Stimulated activated naive B cell treated with anti-CD40 and anti-IgM and Interleukin-4, amounts not matched to agents 10 μg/mL and 1 μg/mL and 100 μg/mL, for 72 hours (primary cell): ENCODE data around the gene RHOT2.

Source experiments
- ATAC-seq, 2 donors: fragments of 150-1000 bp; cut with Tn5 transposase; replicated peaks; 2 replicates each; pipeline ENCODE4 v1.10.0; 2021; ENCODE audit warnings: moderate library complexity in 1 of 2
- DNase-seq: peaks from one replicate; pipeline ENCODE4 v3.0.0; 2021
- H3K27ac Mint-ChIP-seq: one replicate; pipeline ENCODE4 v1.8.0; 2022; ENCODE audit warnings: mild to moderate bottlenecking, mixed read lengths
- H3K27me3 Mint-ChIP-seq, 2 donors: one replicate each; pipeline ENCODE4 v1.8.0; 2022; ENCODE audit warnings: mixed read lengths in 2 of 2
- H3K36me3 Mint-ChIP-seq, 2 donors: one replicate each; pipeline ENCODE4 v1.8.0; 2022; ENCODE audit warnings: mixed read lengths in 2 of 2, mild to moderate bottlenecking in 1 of 2
- H3K4me1 Mint-ChIP-seq, 2 donors: one replicate each; pipeline ENCODE4 v1.8.0; 2022; ENCODE audit warnings: mixed read lengths in 2 of 2, mild to moderate bottlenecking in 1 of 2
- H3K4me3 Mint-ChIP-seq, 2 donors: one replicate each; pipeline ENCODE4 v1.8.0; 2022; ENCODE audit warnings: mild to moderate bottlenecking in 2 of 2, mixed read lengths in 2 of 2, moderate library complexity in 1 of 2
- H3K9me3 Mint-ChIP-seq, 2 donors: one replicate each; pipeline ENCODE4 v1.8.0; 2022; ENCODE audit warnings: mixed read lengths in 2 of 2, mild to moderate bottlenecking in 1 of 2

The RHOT2 gene

DNA sequence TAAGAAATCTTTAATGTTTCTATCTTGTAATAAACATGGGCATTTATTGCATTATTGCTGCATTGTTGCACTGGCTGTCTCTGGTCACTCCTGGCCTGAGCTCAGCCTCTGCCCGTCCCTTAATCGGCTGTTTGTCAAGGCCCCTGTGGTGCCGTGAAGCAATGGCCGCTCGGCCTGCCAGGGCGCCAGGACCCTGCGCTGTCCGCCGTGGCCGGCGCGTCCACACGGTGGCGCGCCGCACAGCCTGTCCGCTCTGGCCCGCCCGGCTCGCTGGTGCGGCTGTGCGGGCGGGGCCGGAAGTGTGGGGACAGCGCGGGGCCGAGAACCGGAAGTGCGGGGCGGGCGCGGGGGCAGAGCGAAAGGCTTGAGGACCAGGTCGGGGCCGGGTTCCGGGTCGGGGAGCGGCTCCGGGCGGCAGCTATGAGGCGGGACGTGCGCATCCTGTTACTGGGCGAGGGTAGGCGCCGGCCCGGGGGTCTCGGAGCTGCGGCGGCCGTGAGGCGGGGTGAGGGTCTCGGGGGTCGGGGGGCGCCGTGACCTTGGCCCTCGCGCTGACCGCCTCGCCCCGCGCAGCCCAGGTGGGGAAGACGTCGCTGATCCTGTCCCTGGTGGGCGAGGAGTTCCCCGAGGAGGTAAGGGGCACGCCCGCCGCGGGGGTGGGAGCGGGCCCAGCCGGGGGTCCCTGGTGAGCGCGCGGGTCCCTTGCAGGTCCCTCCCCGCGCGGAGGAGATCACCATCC is at the start of gene RHOT2:
Gene RHOT2 (plus strand): TSS at position 353 of the 739 bp plus-strand sequence. CDS start 68 bp downstream, at position 421.
- peaks cover 12 to 28% of the 10 kb centered on the region in 2 donors for H3K36me3 Mint-ChIP-seq
- peak within 1 kb of the TSS; percentile 90 for H3K27ac Mint-ChIP-seq
- H3K27me3 Mint-ChIP-seq, result no peaks in the 10 kb centered on the region
- DNase-seq (peak; percentile 93), ATAC-seq (peak; percentile 98 to 99)
- H3K9me3 Mint-ChIP-seq, result no peaks in the 10 kb centered on the region
- H3K4me3 Mint-ChIP-seq, result peak within 1 kb of the TSS; percentile 86 to 87
- peaks cover 7 to 22% of the 10 kb centered on the region in 2 donors for H3K4me1 Mint-ChIP-seq

DNA sequence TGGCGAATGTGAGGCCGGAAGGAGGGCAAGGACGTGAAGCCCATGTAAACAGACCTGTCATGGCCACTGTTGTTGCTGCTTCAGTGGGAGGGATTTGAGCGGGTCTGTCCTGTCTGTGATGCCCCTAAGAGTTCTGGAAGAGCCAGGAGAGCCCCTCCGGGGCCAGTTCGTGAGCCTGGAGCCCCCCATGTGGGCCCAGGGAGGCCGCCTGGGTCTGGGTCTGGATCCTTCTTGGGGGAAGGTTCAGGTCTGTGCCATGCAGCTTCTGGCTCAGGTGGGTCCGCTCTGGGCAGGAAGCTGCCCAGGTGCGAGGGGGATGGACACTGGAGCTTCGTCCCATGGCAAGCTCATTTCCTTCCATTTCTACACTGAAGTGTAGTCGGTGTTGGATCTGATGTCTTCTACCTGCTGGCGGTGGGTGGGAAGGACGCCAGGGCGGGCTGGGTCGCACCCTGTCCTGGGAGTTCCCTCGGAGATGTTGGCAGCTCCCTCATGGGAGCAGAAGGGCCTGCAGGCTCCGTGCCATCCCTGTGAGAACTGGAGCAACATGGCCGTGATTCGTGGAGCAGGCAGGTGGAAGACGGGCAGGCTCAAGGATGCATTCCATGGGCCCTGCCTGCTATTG is 48.3 kb upstream of the RHOT2 start:
- Mint-ChIP-seq H3K27me3 (no peaks in the 10 kb centered on the region), H3K36me3 (peaks cover 7 to 13% of the 10 kb centered on the region in 2 donors), H3K4me3 (no peak overlapping the region), H3K27ac (no peak overlapping the region), H3K4me1 (peaks cover 9 to 14% of the 10 kb centered on the region in 2 donors), H3K9me3 (peaks cover 0 to 2% of the 10 kb centered on the region in 2 donors)
- DNase-seq (no peak), ATAC-seq (no peak)

GRCh38 chr16:620700-621525 is 47.0 kb upstream of the RHOT2 start:
- Mint-ChIP-seq H3K9me3 (no peaks in the 10 kb centered on the region), H3K4me1 (peaks cover 0 to 7% of the 10 kb centered on the region in 2 donors), H3K27me3 (no peaks in the 10 kb centered on the region), H3K27ac (no peak overlapping the region), H3K4me3 (no peak overlapping the region), H3K36me3 (peaks cover 2 to 6% of the 10 kb centered on the region in 2 donors)
- DNase-seq (no peak), ATAC-seq (no peak)

DNA sequence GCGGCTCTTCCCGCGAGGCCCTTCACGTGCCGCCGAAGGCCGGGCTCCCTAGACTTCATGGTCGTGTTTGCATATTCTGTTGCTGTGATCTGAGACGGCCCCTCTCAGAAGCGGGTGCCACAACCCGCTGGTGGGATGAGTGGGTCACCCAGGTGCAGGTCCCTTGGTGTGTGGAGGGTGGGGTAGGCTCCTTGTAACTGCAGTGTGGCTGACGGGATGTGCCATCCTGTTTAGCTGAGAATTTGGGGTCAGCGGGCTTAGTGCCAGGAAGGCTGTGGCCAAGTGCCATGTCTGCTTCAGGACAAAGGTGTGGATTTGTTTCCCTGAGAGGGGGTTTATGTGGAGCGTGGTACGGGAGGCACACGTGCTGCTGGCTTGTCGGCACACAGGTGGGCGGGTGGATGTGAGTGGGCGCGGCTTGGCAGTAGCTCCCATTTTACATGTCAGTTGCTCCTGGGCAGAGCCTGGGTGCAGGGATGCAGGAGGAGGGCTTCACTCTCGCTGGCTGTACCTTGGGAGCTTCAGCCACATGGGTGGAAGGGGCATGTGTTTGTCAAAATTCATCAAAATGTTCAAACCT is 46.3 kb upstream of the RHOT2 start:
- Mint-ChIP-seq H3K4me3 (no peak overlapping the region), H3K27me3 (no peaks in the 10 kb centered on the region), H3K27ac (no peak overlapping the region), H3K36me3 (peaks cover 5 to 9% of the 10 kb centered on the region in 2 donors), H3K4me1 (peaks cover 0 to 7% of the 10 kb centered on the region in 2 donors), H3K9me3 (no peaks in the 10 kb centered on the region)
- DNase-seq (no peak), ATAC-seq (no peak)

DNA sequence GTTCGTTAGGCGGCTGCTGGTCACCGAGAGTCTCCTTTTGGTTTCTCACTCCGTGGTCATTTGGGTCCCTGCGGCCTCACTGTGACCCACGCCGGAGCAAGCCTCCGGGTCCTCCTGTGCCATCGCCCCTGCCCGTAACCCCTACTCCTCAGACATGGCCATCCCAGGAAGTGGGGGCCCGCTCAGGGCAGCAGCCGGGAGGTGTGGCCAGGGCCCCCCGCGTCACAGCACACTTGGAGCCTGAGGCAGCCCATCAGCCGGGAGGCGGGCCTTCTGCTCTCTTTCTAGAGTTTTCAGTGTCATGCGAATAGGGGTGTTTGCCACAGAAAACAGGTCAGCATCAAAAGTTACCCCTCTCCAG is 45.0 kb upstream of the RHOT2 start:
- H3K27ac Mint-ChIP-seq, result no peak overlapping the region

GRCh38 chr16:624526-625070 is 43.3 kb upstream of the RHOT2 start:
- ATAC-seq (no peak), DNase-seq (no peak)
- Mint-ChIP-seq H3K27me3 (no peaks in the 10 kb centered on the region), H3K9me3 (no peaks in the 10 kb centered on the region), H3K36me3 (peaks cover 11 to 15% of the 10 kb centered on the region in 2 donors), H3K4me1 (peaks cover 0 to 2% of the 10 kb centered on the region in 2 donors), H3K4me3 (no peak overlapping the region), H3K27ac (no peak overlapping the region)

More for the DNA sequence above, 45.0 kb upstream of the RHOT2 start:
- ATAC-seq (no peak), DNase-seq (no peak)
- Mint-ChIP-seq H3K9me3 (no peaks in the 10 kb centered on the region), H3K4me1 (peaks cover 0 to 7% of the 10 kb centered on the region in 2 donors), H3K36me3 (peaks cover 12 to 15% of the 10 kb centered on the region in 2 donors), H3K27me3 (no peaks in the 10 kb centered on the region), H3K4me3 (no peak overlapping the region)

- Mint-ChIP-seq H3K4me1 (peaks cover 0 to 2% of the 10 kb centered on the region in 2 donors), H3K36me3 (peaks cover 11 to 13% of the 10 kb centered on the region in 2 donors), H3K27me3 (no peaks in the 10 kb centered on the region), H3K4me3 (no peak overlapping the region), H3K27ac (no peak overlapping the region), H3K9me3 (no peaks in the 10 kb centered on the region)
- no peak for DNase-seq
- ATAC-seq, result no peak
Measured at GRCh38 chr16:625117-625976, 42.6 kb upstream of the RHOT2 start.

DNA sequence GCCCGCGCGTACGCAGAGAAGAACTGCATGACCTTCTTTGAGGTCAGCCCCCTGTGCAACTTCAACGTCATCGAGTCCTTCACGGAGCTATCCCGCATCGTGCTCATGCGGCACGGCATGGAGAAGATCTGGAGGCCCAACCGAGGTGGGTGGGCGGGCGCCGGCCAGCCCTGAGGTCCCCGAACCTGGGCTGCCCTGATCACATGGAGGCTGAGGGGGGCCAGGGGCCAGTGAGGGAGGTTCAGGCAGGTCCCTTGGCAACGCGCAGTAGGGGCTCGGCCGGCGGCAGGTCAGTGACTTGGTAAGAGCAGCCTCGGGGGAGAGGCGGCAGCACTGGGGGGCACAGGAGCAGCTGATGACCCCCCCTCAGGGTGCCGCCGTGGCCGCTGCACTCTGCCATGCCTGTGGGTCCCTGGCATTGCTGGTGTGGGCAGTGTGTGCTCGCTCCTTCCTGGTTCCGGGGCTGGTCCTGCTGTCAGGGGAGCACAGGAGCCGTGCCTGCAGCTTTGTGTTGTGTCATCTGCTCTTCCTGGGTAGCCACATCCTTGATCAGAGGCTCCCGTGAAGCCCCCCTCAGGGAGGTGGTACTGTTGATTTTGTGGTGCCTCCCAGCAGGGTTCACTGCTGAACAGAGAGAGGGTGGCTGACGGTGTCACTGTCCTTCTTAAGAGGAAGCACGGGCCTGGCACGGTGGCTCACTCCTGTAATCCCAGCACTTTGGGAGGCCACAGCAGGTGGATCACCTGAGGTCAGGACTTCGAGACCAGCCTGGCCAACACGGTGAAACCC is 41.8 kb upstream of the RHOT2 start:
- H3K36me3 Mint-ChIP-seq, result peaks cover 11 to 13% of the 10 kb centered on the region in 2 donors
- H3K27ac Mint-ChIP-seq, result no peak overlapping the region
- DNase-seq (no peak), ATAC-seq (no peak)
- peaks cover 0 to 2% of the 10 kb centered on the region in 2 donors for H3K4me1 Mint-ChIP-seq
- no peaks in the 10 kb centered on the region for H3K9me3 Mint-ChIP-seq
- H3K4me3 Mint-ChIP-seq, result no peak overlapping the region
- no peaks in the 10 kb centered on the region for H3K27me3 Mint-ChIP-seq

DNA sequence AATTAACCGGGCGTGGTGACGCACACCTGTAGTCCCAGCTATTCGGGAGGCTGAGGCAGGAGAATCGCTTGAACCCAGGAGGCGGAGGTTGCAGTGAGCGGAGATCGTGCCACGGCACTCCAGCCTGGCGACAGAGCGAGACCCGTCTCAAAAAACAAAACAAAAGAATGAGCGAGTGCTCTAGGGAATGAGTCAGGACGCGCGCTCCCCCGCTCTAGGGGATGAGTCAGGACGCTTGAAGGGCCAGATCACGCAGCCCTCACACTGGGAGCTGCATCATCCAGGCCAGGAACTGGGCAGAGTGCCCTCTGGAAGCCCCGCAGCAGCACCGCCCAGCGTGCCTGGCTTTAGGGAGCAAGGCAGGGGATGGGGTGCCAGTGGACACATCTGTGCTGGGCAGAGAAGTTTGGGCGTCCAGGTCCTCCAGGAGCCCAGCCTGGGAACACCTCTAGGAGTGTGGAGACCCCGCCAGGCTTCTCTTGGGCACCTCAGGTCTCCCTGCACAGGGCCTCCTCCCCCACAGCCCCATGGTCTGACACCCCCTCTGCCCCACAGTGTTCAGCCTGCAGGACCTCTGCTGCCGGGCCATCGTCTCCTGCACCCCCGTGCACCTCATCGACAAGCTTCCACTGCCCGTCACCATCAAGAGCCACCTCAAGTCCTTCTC is 41.0 kb upstream of the RHOT2 start:
- no peak overlapping the region for H3K4me3 Mint-ChIP-seq
- H3K4me1 Mint-ChIP-seq, result no peaks in the 10 kb centered on the region
- H3K9me3 Mint-ChIP-seq, result no peaks in the 10 kb centered on the region
- H3K27ac Mint-ChIP-seq, result no peak overlapping the region
- peaks cover 11 to 13% of the 10 kb centered on the region in 2 donors for H3K36me3 Mint-ChIP-seq
- H3K27me3 Mint-ChIP-seq, result no peaks in the 10 kb centered on the region
- ATAC-seq (no peak), DNase-seq (no peak)

DNA sequence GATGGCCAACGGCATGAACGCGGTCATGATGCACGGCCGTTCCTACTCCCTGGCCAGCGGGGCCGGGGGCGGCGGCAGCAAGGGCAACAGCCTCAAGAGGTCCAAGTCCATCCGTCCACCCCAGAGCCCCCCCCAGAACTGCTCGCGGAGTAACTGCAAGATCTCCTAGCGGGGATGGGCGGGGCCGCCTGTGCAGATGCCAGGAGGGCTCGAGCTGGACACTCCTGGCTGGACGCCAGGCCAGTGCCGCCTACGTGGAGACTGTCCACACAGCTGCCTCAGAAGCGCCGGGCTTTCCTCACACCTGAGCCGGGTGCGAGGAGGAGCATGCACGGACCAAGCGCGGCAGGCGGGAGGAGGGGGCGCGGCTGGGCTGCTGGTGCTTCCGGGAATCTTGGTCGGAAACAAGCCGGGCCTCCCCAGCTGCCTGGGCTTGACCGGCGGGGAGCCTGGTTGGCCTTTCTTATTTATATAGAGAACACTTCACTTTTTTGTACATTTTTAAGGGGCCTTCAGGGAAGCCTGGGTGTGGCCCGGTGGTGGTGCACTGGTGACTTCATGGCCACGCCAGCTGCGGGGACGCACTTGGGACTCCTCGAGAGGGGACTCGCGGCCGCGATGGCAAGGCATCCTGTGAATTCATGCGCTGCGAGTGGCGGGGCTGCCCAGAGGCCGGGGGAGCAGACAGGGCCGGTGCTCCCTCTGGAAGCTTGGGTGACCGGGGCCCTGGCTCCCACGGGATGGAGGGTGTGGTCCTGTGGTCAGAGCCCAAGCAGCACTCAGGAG is 40.3 kb upstream of the RHOT2 start:
- Mint-ChIP-seq H3K36me3 (peaks cover 11 to 15% of the 10 kb centered on the region in 2 donors), H3K9me3 (no peaks in the 10 kb centered on the region), H3K27me3 (no peaks in the 10 kb centered on the region), H3K4me3 (no peak overlapping the region), H3K4me1 (peaks cover 0 to 1% of the 10 kb centered on the region in 2 donors), H3K27ac (no peak overlapping the region)
- DNase-seq (no peak), ATAC-seq (no peak)

DNA sequence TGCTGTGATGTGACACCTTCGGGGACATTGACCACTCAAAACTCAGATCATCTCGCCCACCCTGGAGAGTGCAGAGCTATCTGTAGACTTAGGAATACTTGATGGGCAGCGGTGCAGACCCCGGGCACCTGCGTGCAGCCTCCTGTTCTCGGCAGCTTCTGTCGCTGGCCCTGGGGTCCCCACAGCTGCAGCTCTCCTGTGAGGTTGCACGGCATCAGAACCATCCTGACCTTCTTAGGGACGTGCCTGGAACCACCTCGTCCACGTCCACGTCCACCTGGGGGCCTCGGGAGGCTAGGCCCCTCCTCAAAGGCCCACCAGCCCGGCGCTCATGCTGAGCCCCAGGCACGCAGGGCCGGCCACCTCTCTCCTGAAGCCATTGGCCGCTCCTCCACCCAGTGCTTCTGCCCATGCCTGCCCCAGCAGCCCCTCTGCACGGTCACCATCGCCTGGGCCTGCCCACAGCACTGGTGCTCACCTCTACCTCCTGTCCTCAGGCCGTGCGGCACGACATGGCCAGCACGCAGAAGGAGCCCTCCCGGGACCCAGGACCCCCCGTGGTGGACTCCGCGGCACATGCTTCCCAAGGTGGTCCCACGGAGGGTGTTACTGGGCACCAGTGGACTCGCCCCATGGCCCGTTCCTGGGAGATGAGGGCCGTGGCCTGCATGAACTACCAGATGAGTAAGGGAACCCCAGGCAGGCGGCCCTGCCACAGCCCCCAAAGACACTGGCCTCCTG is 39.4 kb upstream of the RHOT2 start:
- H3K27me3 Mint-ChIP-seq, result no peaks in the 10 kb centered on the region
- H3K9me3 Mint-ChIP-seq, result no peaks in the 10 kb centered on the region
- no peak overlapping the region for H3K4me3 Mint-ChIP-seq
- H3K4me1 Mint-ChIP-seq, result peaks cover 0 to 1% of the 10 kb centered on the region in 2 donors
- no peak overlapping the region for H3K27ac Mint-ChIP-seq
- DNase-seq, result no peak
- ATAC-seq, result no peak
- H3K36me3 Mint-ChIP-seq, result peaks cover 11 to 15% of the 10 kb centered on the region in 2 donors
